WI38 (cell line): ENCODE measurements around the gene IFFO2.

Experiments used
- H3K4me3 ChIP-seq: 2 replicates; pipeline ENCODE4 v1.5.1; 2011; ENCODE audit warnings: low read depth, mild to moderate bottlenecking, control low read depth, low read length
- CTCF ChIP-seq: IDR thresholded peaks from 2 replicates; pipeline ENCODE4 v1.5.1; 2012; ENCODE audit warnings: low read depth, mild to moderate bottlenecking, control low read depth, low read length

IFFO2 gene

GRCh38 chr1:18957136-18957521 lies 653 bp upstream of the IFFO2 start:
- no peak for TF ChIP-seq CTCF
- H3K4me3 ChIP-seq = peak overlapping the region; percentile 64

GRCh38 chr1:18955441-18956192 lies 859 bp downstream of the IFFO2 start:
- H3K4me3 ChIP-seq = peak overlapping the region; percentile 76

GRCh38 chr1:18955131-18955440 lies 1.4 kb downstream of the IFFO2 start:
- H3K4me3 ChIP-seq = peak overlapping the region; percentile 76
- TF ChIP-seq CTCF = no peak

More at GRCh38 chr1:18955441-18956192, 859 bp downstream of the IFFO2 start:
- no peak for TF ChIP-seq CTCF

- peak overlapping the region; percentile 76 for H3K4me3 ChIP-seq
- TF ChIP-seq CTCF = no peak
Measured at GRCh38 chr1:18954270-18955071, 2.0 kb downstream of the IFFO2 start.

- no peak for TF ChIP-seq CTCF
- H3K4me3 ChIP-seq = peak overlapping the region; percentile 76; the same call in 1 of the 2 replicates
Measured at GRCh38 chr1:18953731-18954231, 2.7 kb downstream of the IFFO2 start.

GRCh38 chr1:18951818-18952391 lies 4.6 kb downstream of the IFFO2 start:
- TF ChIP-seq CTCF = no peak
- no peak overlapping the region for H3K4me3 ChIP-seq
